Stimulated activated CD8-positive, alpha-beta memory T cell treated with anti-CD3 and anti-CD28 coated beads, Interleukin-4, amount 100 ng/mL, for 1 hour (primary cell): ENCODE measurements around the gene MRPL14.
A peak's percentile ranks its signal among the peaks of the same experiment; 100 is the strongest.

Experiments used
- DNase-seq, 2 donors: peaks; one replicate each; pipeline ENCODE4 v3.0.0-alpha.2; 2020; ENCODE audit warnings: low read depth in 2 of 2, low spot score in 1 of 2

Gene MRPL14

DNA sequence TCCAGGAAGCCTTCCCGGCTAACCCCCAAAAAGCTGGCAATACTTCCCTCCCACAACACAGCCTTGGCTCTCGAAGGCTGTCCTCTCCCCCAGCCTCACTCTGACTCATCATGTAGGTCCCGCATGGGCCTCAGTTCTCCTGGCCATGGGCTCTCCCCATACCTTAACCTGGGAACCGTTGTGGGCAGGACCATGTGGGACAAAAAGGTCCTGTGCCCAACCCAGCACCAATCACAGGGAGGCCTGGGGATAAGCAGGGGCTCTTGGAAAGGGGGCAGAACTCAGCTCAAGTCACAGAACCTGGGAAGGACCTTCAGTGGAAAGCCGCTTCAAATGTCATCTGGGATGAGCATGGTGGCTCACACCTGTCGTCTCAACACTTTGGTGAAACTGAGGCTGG lies 45.5 kb downstream of the MRPL14 start:
- no peak for DNase-seq

GRCh38 chr6:44080561-44081521 lies 46.4 kb downstream of the MRPL14 start:
- DNase-seq = no peak

- DNase-seq = no peak
Measured at GRCh38 chr6:44079672-44080071, 47.6 kb downstream of the MRPL14 start.

GRCh38 chr6:44078827-44079671 lies 48.2 kb downstream of the MRPL14 start:
- DNase-seq = peak; percentile 28 to 37

- no peak for DNase-seq
Measured at GRCh38 chr6:44078219-44078826, 48.9 kb downstream of the MRPL14 start.

- no peak for DNase-seq
Measured at GRCh38 chr6:44077214-44077946, 49.9 kb downstream of the MRPL14 start.

GRCh38 chr6:44076356-44077213 lies 50.7 kb downstream of the MRPL14 start:
- no peak for DNase-seq

- no peak for DNase-seq
Measured at GRCh38 chr6:44075647-44076355, 51.5 kb downstream of the MRPL14 start.

DNA sequence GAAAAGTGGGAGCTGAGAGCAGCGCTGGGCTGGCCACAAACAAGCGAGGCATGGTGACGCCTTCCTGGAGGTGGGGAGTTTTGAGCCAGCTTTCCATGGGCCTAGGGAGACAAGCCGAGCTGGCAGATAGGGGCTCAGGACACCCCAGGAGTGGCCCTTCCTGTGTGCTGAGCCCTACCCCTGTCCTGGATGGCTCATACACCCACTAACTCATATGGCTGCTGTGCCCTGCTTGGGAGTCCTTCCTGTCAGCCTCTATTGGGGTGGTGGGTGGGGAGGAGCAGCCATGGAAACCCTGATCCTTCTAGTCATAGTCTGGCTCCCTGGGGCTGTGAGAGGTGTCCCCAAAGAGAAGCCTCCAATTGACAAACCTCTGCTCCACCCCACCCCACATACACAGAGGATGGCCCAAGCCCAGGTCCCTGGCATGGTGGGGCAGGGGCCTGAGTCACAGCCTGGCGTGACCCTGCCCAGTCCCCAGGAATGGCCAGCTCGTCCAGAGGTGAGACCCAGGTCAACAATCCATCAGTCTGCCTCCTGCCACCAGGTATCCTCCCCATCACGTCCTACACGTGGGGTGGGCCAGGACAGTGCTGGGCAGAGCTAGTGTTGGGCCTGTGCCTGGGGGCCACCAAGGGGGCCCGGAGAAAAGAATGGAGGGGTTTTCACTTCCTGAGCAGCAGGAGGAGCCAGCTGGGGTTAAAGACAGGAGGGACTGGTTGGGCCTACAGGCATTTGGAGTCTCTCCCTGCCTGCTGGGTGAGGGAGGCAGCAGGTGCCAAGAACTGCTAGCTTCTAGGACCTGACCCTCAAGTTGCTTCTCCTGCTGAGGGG lies 52.2 kb downstream of the MRPL14 start:
- no peak for DNase-seq

GRCh38 chr6:44074439-44074812 lies 52.8 kb downstream of the MRPL14 start:
- peak; percentile 24 to 43 for DNase-seq

DNA sequence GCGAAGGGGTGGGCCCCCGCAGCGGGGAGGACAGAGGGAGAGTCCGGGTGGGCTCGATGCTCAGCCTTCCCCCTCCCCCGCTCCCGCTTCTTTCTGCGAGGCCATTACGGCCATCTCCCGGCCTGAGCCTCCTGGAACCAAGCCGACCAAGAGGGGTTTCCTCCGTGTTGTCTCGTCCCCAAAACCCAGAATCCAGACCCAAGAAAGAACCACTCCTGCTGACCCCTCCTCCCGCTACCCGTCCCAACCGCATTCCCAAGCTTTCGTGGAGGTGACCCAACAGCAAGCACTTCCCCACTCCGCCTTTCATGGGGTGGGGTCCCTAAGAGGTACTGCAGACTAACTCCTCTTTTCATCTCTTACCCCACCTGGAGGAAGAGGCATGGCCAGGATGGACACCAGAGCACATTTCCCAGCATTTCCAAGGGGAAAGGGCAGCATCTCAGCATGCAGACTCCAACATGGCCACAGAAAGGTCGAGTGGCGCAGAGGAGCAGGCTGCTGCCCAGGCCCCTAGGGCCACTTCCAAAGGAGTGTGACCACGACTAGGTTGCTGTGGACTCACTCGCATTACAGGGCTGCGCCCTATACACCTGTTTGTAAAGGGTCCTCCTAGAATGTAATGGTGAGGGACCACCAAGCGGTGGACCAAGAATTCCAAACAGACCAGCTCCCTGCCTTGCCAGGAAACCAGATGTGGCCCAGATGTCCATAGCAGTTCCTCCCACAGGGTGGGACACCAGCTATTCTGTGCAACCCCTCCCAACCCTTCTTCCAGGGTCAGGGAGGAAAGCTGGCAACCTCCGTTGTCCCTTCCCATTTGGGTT lies 53.4 kb downstream of the MRPL14 start:
- no peak for DNase-seq

DNA sequence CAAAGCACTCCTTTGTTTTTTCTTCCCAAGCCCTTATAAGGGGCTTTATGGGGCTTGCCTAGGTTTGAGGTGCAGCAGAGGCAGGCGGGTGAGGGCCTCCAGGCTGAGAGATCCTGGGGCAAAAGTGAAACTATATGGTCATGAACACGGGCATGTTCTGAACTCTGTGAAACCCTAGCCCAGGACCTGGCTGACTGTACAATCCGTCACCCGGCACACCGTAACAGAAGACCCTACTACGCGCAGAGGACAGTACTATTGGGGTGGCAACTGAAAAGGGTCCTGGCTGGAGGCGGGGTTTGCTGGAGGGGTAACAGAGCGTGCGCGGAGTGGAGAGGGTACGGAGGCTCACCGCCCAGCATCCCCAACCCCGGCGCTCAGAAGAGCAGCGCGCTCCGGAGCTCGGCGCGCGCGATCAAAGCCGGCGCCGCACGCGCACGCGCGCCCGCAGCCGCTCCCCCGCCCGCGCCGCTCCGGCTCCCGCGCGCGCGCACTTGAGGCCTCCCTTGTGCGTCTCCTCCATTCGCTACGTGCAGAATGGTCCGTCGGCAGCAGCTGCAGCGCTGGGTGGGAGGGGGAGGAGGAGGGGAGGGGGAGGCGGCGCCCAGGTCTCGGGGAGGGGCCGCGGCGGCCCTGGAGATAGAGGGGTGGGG lies 54.2 kb downstream of the MRPL14 start:
- DNase-seq = peak; percentile 25 to 29

DNA sequence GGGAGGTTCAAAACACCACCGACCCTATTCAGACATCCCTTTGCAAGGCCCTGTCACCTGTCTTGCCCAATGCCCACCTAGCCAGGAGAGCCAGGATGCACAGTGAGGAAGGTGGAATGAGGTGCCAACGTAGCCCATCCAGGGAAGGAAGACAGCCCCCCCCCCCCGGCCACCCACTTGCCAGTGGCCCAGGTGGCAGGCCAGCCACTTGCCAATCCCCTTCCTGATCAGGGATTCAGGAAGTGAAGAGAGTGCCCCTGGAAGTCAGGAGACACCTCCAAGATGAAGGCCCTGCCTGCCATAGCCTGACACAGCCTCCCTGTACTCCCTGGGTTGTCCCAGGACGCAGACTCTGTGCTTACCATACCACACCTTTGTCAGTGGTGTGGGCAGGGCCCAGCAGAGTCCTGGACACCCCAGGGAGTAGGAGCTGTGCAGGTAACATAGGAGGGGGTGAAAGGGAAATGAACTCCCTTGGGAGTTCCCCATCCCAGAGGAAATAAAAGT lies 54.7 kb downstream of the MRPL14 start:
- DNase-seq = no peak

DNA sequence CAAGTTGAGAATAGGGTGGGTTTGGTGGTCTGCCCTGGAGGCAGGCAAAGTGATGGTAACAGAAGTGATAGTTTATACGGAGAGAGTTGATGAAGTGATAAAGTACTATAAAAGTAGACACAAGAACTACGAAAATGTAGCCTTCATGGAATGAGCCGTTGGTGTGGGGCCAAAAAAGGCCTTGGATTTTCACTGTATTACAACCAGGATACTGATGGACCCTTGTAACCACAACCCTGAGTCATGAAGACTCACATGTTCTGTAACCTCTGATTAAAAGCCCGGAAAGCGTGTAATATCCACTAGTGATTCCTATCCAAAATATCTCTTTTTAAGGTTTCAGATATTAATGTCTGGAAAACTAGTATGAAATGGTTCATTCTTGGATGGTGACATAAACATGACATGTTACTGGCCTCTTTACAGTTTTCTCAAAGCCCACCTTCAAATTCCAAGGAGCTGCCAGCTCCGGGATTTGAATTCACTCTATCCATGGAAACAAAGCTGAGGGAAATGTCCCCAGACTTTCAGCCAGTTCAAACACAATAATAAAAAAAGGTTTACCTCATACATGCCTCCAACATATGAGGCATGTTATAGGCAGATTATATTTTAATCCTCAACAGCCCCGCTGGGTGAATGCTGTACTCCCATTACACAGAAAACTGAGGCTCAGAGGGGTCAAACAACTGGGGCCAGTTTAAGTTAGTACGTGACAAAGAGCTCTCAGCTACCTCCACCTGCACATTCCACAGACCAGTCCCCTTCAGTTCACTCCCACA lies 55.4 kb downstream of the MRPL14 start:
- DNase-seq = no peak

DNA sequence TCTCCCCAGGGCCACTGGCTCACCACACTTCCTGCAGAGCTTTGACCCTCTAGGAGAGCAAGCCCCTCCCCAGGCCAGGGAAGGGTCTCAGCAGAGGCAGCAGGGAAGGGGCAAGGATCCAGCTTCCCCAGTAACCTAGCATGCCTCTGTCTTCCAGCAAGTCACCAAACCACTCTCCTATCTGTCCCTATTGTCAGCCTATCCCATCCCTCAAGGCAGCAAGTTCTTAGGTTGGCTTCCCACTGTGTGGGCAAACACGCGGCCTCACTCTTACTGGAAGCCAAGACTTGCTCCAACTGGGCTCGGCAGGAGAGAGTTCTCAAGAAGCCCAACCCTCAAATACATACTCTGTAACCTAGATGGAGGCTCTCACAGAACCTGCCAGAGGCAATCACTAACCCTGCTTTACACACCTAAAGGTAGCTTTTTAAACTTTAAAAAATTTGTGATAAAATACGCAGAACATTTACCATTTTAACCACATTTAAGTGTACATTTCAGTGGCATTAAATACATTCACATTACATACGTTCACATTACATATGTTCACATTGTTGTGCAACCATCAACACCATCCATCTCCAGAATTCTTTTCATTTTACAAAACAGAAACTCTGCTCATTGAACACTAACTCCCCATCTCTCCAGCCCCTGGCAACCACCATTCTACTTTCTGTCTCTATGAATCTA lies 58.5 kb downstream of the MRPL14 start:
- DNase-seq = no peak
